Karpas-422 (cell line): ENCODE measurements around the gene KRT6C. TPM values are rescaled to one million over a fixed set of nuclear protein-coding genes. Genes with fewer than 3 reads are reported as not detected.
"Not testable (repeated sequence)": the region's sequence is repeated elsewhere in the genome, so short reads cannot be mapped to it uniquely, and the experiment has no call there.

Source experiments
- DNase-seq: peaks from one replicate; pipeline ENCODE4 v3.0.0-alpha.2; 2015
- H2AFZ ChIP-seq: fragments of 200-600 bp; sonication (generic); 2 replicates; pipeline ENCODE4 v1.6.1; 2014; ENCODE audit warnings: antibody characterized with exemption, low read length, mixed read lengths
- H3K27ac ChIP-seq: fragments of 200-600 bp; sonication (generic); 2 replicates; pipeline ENCODE4 v1.5.1; 2014; ENCODE audit warnings: mild to moderate bottlenecking, low read length, moderate library complexity
- H3K27me3 ChIP-seq: fragments of 200-600 bp; sonication (generic); 2 replicates; pipeline ENCODE4 v1.6.1; 2014; ENCODE audit warnings: low read length, mixed read lengths
- H3K36me3 ChIP-seq: fragments of 200-600 bp; sonication (generic); 2 replicates; pipeline ENCODE4 v1.6.1; 2014; ENCODE audit warnings: low read length, mixed read lengths; ENCODE audit not compliant: insufficient read depth
- H3K4me1 ChIP-seq: fragments of 200-600 bp; sonication (generic); 2 replicates; pipeline ENCODE4 v1.6.1; 2014; ENCODE audit warnings: mild to moderate bottlenecking, low read length, mixed read lengths
- H3K4me2 ChIP-seq: fragments of 200-600 bp; sonication (generic); 2 replicates; pipeline ENCODE4 v1.6.1; 2014; ENCODE audit warnings: low read length, low read depth, mild to moderate bottlenecking; ENCODE audit not compliant: poor library complexity, severe bottlenecking
- H3K4me3 ChIP-seq: fragments of 200-600 bp; sonication (generic); 2 replicates; pipeline ENCODE4 v1.5.1; 2014; ENCODE audit warnings: mild to moderate bottlenecking, antibody characterized with exemption, low read length, mixed read lengths
- H3K79me2 ChIP-seq: fragments of 200-600 bp; sonication (generic); 2 replicates; pipeline ENCODE4 v1.6.1; 2014; ENCODE audit warnings: mild to moderate bottlenecking, low read length, mixed read lengths
- H3K9ac ChIP-seq: fragments of 200-600 bp; sonication (generic); 2 replicates; pipeline ENCODE4 v1.6.0; 2014; ENCODE audit warnings: low read length
- H3K9me2 ChIP-seq: fragments of 200-600 bp; sonication (generic), shearing (Covaris generic); replicated peaks from 2 replicates; pipeline ENCODE4 v1.6.0; 2014; ENCODE audit warnings: mild to moderate bottlenecking, low read length, moderate library complexity; ENCODE audit not compliant: insufficient read depth
- H3K9me3 ChIP-seq: fragments of 300-700, 200-600 bp; sonication (generic); 2 replicates; pipeline ENCODE4 v1.6.1; 2014; ENCODE audit warnings: low read length, mixed read lengths
- H4K20me1 ChIP-seq: fragments of 200-600 bp; sonication (generic); 2 replicates; pipeline ENCODE4 v1.6.1; 2014; ENCODE audit warnings: mild to moderate bottlenecking, antibody characterized with exemption, low read length, low read depth; ENCODE audit not compliant: insufficient read depth
- total RNA-seq: library from RNA; depleted of rRNA; stranded (reverse); fragments of >200 nt; shearing (Covaris generic); gene quantifications from 2 replicates; pipeline ENCODE4 v1.2.3, GENCODE V29; 2014; ENCODE audit warnings: low replicate concordance

Gene KRT6C
- total RNA-seq, 1 experiment from 2014 or later = not detected

DNA sequence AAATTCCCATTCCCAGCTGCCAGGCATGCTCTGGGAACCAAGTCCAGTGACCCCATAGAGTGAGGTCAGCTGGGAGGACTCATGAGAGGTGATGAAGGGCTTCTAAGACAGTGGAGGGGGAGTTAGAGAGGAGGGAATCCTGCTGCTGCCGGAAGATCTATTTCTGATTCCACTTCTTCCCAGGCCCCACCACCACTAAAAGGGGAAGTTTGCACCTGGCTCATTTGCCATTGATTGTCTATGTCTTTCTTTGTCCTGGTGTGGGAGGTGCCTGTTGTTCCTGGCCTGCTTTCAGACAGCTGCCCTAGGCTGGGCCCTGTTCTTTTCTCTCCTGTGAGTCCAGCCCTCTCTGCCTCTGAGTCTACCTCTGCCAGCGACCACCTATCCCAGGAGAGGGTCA is 22.4 kb upstream of the KRT6C start:
- Histone ChIP-seq H2AFZ (no peak overlapping the region), H3K4me2 (peak overlapping the region; percentile 26)

GRCh38 chr12:52495389-52495788 is 21.8 kb upstream of the KRT6C start:
- H3K4me3 ChIP-seq = no peak overlapping the region
- no peaks in the 10 kb centered on the region for H3K79me2 ChIP-seq
- no peaks in the 10 kb centered on the region for H3K9me3 ChIP-seq
- H3K4me1 ChIP-seq = peaks cover 21% of the 10 kb centered on the region
- H3K4me2 ChIP-seq = no peak overlapping the region
- no peak overlapping the region for H2AFZ ChIP-seq
- no peaks in the 10 kb centered on the region for H3K9me2 ChIP-seq
- H3K27ac ChIP-seq = no peak overlapping the region
- H3K9ac ChIP-seq = no peak overlapping the region
- H3K27me3 ChIP-seq = no peaks in the 10 kb centered on the region
- no peak for DNase-seq
- H4K20me1 ChIP-seq = no peaks in the 10 kb centered on the region
- H3K36me3 ChIP-seq = no peaks in the 10 kb centered on the region

More for the DNA sequence above, 22.4 kb upstream of the KRT6C start:
- Histone ChIP-seq H3K27me3 (no peaks in the 10 kb centered on the region), H3K9me2 (no peaks in the 10 kb centered on the region), H3K79me2 (no peaks in the 10 kb centered on the region), H3K9ac (no peak overlapping the region), H3K27ac (no peak overlapping the region), H3K36me3 (no peaks in the 10 kb centered on the region), H4K20me1 (no peaks in the 10 kb centered on the region), H3K4me1 (peaks cover 21% of the 10 kb centered on the region), H3K4me3 (no peak overlapping the region), H3K9me3 (no peaks in the 10 kb centered on the region)
- DNase-seq = no peak

DNA sequence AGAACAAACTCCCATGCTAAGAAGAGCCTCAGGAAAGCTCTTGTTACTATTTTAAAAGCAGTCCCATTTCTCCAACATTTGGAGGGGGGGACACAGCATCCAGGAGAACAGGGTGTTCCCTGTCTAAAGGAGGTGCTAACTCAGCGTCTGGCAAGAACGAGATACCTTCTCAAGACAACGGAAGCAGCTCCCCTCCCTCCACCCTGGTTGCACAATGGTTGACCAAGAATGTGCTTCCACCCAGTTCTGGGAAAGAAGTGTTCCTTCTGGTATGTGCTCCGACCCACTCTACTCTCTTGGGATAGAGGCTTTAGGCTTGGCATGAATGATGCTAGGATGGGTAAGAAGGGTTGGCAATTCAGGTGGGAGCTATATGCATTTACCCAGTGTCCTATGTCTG is 20.9 kb upstream of the KRT6C start:
- Histone ChIP-seq H4K20me1 (no peaks in the 10 kb centered on the region), H2AFZ (no peak overlapping the region), H3K9me2 (no peaks in the 10 kb centered on the region), H3K4me1 (peaks cover 21% of the 10 kb centered on the region), H3K27ac (no peak overlapping the region), H3K27me3 (no peaks in the 10 kb centered on the region), H3K36me3 (no peaks in the 10 kb centered on the region), H3K4me3 (no peak overlapping the region), H3K9ac (no peak overlapping the region), H3K9me3 (no peaks in the 10 kb centered on the region), H3K4me2 (no peak overlapping the region), H3K79me2 (no peaks in the 10 kb centered on the region)
- no peak for DNase-seq

GRCh38 chr12:52494100-52494499 is 20.5 kb upstream of the KRT6C start:
- no peaks in the 10 kb centered on the region for H3K9me2 ChIP-seq
- H3K27me3 ChIP-seq = no peaks in the 10 kb centered on the region
- H2AFZ ChIP-seq = no peak overlapping the region
- no peak overlapping the region for H3K4me3 ChIP-seq
- no peaks in the 10 kb centered on the region for H4K20me1 ChIP-seq
- no peaks in the 10 kb centered on the region for H3K79me2 ChIP-seq
- no peak overlapping the region for H3K4me2 ChIP-seq
- no peaks in the 10 kb centered on the region for H3K36me3 ChIP-seq
- DNase-seq = no peak
- peaks cover 21% of the 10 kb centered on the region for H3K4me1 ChIP-seq
- H3K9me3 ChIP-seq = no peaks in the 10 kb centered on the region
- H3K27ac ChIP-seq = no peak overlapping the region
- no peak overlapping the region for H3K9ac ChIP-seq

DNA sequence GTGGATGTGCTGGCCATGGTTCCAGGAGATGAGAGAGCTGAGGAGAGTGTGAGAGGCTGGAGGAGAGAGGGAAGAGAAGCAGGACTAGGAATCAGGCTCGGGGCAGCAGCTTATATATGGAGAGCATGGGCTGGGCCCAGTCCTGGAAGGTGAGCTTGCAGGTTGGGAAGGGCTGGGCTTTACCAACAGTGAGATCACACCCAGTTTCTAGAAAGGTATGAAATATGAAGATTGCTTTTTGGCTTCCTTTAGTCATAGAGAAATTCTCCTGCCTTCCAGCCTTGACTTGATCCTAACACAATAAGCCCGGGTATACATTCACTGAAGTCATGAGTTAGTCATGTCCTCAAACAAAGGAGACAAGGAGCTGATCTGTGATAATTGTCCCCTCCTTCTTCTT is 19.6 kb upstream of the KRT6C start, which contains the start of gene KRT6A:
Gene KRT6A, minus strand, starts transcription at position 86 of the 400 bp plus-strand sequence. Its CDS starts 69 bp downstream, at position 17.
- no peak within 1 kb of the TSS for H3K9ac ChIP-seq
- DNase-seq = no peak
- H3K27ac ChIP-seq = no peak within 1 kb of the TSS
- no peak within 1 kb of the TSS for H2AFZ ChIP-seq
- H3K79me2 ChIP-seq = no peaks in the 10 kb centered on the region
- H3K4me2 ChIP-seq = no peak within 1 kb of the TSS
- no peaks in the 10 kb centered on the region for H3K27me3 ChIP-seq
- no peaks in the 10 kb centered on the region for H3K9me2 ChIP-seq
- H3K36me3 ChIP-seq = no peaks in the 10 kb centered on the region
- H3K4me1 ChIP-seq = peaks cover 21% of the 10 kb centered on the region
- no peaks in the 10 kb centered on the region for H4K20me1 ChIP-seq
- no peak within 1 kb of the TSS for H3K4me3 ChIP-seq
- H3K9me3 ChIP-seq = no peaks in the 10 kb centered on the region

DNA sequence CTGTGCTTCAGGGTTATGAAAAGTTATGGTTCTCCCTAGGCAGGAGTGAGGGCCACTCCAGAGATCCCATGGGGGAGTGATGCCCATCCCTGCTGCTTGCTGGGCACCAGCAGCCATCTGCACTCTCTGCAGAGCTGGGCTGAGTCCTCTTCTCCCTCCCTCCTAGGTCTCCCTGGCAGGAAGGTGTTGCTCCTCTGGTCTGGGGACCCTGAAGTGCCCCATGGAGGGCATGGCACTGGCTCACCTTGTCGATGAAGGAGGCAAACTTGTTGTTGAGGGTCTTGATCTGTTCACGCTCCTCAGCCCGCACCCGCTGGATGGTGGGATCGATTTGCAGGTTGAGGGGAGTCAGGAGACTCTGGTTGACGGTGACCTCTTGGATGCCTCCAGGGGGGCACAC is 18.8 kb upstream of the KRT6C start:
- H3K9me2 ChIP-seq, H3K4me2 ChIP-seq, H3K9ac ChIP-seq, H3K27me3 ChIP-seq, H3K79me2 ChIP-seq, H4K20me1 ChIP-seq, H3K9me3 ChIP-seq, H3K4me3 ChIP-seq, H3K27ac ChIP-seq, DNase-seq, H2AFZ ChIP-seq, H3K36me3 ChIP-seq: not testable (repeated sequence)
- H3K4me1 ChIP-seq = peaks cover 21% of the 10 kb centered on the region

DNA sequence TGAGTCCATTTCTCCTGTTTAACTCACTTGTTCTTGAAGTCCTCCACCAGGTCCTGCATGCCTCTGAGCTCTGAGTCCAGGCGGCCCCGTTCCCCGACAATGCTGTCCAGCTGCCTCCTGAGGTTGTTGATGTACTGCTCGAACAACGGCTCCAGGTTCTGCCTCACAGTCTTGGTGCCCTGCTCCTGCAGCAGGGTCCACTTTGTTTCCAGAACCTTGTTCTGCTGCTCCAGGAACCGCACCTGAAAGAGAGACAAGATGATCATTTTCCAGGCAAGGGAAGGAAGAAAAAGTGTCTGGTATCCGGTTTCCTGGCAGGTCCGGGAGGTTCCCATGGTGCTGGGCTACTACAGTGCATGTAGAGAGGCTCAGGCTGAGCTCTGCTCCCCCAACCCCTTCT is 17.9 kb upstream of the KRT6C start:
- not testable (repeated sequence) for H2AFZ ChIP-seq, H4K20me1 ChIP-seq, H3K79me2 ChIP-seq, H3K4me3 ChIP-seq, H3K9me2 ChIP-seq, H3K36me3 ChIP-seq, H3K9me3 ChIP-seq, H3K4me2 ChIP-seq, H3K9ac ChIP-seq, DNase-seq, H3K27ac ChIP-seq, H3K27me3 ChIP-seq
- H3K4me1 ChIP-seq = peaks cover 15% of the 10 kb centered on the region

- DNase-seq = no peak
- no peaks in the 10 kb centered on the region for H3K4me1 ChIP-seq
- H3K27me3 ChIP-seq = no peaks in the 10 kb centered on the region
- H3K9ac ChIP-seq = no peak overlapping the region
- no peaks in the 10 kb centered on the region for H3K79me2 ChIP-seq
- no peaks in the 10 kb centered on the region for H3K9me2 ChIP-seq
- H3K36me3 ChIP-seq = no peaks in the 10 kb centered on the region
- H3K9me3 ChIP-seq = peaks cover 8% of the 10 kb centered on the region; the same call in 1 of the 2 replicates
- no peak overlapping the region for H3K27ac ChIP-seq
- no peak overlapping the region for H2AFZ ChIP-seq
- H3K4me3 ChIP-seq = no peak overlapping the region
- H3K4me2 ChIP-seq = no peak overlapping the region
- no peaks in the 10 kb centered on the region for H4K20me1 ChIP-seq
Observed at GRCh38 chr12:52488736-52489135, 15.1 kb upstream of the KRT6C start.
